Bronchial epithelial cell (primary cell): Measurements from ENCODE around the gene HSPA1B. TPM values are rescaled to one million over a fixed set of nuclear protein-coding genes. Genes with fewer than 3 reads are reported as not detected.

Experiments used
- DNase-seq: peaks from one replicate; pipeline ENCODE4 v3.0.0-alpha.2; 2010; ENCODE audit warnings: low read depth
- FAIRE-seq: peaks from 2 replicates; lab custom pipeline; 2011; peaks lifted over from hg19 to GRCh38; lab: Jason Lieb, UNC
- H3K27me3 ChIP-seq: 2 replicates; pipeline ENCODE4 v1.5.1; 2011; ENCODE audit warnings: low read length; ENCODE audit not compliant: control insufficient read depth, insufficient read depth
- H3K36me3 ChIP-seq: 2 replicates; pipeline ENCODE4 v1.5.1; 2011; ENCODE audit warnings: low read length; ENCODE audit not compliant: control insufficient read depth, insufficient read depth
- H3K4me3 ChIP-seq: 2 replicates; pipeline ENCODE4 v1.5.1; 2011; ENCODE audit warnings: mild to moderate bottlenecking, low read depth, low read length, control low read depth
- CTCF ChIP-seq: IDR thresholded peaks from 2 replicates; pipeline ENCODE4 v1.5.1; 2011; ENCODE audit warnings: mild to moderate bottlenecking, moderate library complexity, low read length, control low read depth, inconsistent platforms; ENCODE audit not compliant: insufficient read depth, severe bottlenecking
- total RNA-seq: library from RNA; depleted of rRNA; stranded (reverse); fragments of >200 nt; gene quantifications from 2 replicates; pipeline ENCODE4 v1.2.1, GENCODE V29; 2014

The HSPA1B gene
- total RNA-seq, 1 donor from 2014 or later, result 118 TPM

DNA sequence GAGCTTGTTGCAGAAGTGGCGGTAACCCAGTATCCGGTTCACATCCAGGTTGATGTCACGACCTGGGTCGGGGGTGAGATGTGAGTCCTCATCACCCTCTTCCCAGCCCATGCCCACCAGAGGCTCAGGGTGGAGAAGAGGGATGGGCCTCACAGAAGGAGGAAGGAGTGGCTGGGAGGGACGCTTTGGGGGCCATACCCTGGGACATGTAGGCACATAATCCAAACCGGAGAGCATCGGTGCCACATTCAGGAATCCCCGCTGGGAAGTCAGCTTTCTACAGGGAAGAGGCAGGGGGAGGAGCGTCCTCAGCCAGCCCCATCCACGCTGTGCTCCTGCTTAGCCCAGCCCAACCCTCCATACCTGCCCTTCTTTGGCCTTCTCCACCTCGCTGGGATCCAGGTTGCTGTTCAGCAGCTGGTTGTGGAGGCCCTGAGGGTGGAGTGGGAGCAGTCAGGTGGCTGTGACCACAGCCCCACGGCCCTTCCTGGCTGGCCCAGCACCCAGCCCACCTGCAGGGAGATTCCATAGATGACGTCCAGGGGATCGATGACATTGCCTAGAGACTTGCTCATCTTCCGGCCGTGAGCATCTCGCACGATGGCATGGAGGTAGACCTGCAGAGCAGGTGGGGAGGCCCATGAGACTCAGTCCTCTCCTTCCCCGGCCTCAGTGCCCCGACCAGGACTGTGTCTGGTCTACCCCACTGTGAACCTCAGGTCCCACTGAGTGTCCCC is 46.9 kb upstream of the HSPA1B start:
- H3K36me3 ChIP-seq, result peaks cover 48% of the 10 kb centered on the region
- no peak for TF ChIP-seq CTCF
- no peak for FAIRE-seq
- H3K27me3 ChIP-seq, result no peaks in the 10 kb centered on the region
- H3K4me3 ChIP-seq, result no peak overlapping the region
- no peak for DNase-seq

DNA sequence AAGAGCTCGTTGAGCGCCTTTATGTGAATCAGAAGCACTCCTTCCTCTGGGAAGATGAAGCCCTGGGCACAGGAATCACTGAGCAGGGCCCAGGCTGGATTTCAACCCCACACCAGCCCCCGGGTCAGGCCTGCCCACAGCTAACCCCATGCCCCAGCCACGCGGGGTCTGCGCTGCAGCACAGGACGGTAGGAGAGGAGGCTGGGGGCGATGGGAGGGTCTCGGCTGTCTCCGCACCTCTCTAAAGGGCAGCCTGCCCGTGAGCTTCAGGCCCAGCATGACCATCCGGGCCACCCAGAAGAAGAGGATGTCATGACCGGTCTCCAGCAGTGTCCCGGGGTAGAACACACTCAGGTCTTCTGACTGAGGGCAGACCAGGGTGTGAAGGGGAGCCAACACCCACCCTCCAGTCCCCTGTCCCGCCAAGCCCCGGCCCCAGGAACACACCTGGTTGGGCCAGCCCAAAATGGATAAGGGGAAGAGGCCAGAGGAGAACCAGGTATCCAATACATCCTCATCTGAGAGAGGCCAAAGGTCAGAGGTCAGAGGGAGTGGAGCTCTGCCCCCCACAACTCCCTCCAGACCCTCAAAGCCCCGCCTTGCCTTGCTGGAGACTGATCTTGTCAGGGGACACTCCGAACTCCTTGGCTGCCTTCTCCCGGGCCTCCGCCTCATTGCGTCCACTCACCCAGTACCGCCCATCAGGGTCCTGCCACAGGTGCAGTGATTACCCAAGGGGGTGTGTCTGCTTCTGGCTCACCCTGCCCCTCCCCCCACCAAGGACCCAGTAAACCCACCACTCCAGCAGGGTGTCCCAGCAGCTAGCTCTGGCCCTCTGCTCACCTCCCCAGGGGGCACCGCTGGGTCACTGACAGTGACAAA is 46.1 kb upstream of the HSPA1B start:
- FAIRE-seq (no peak), DNase-seq (no peak)
- no peaks in the 10 kb centered on the region for H3K27me3 ChIP-seq
- H3K36me3 ChIP-seq, result peaks cover 48% of the 10 kb centered on the region
- no peak overlapping the region for H3K4me3 ChIP-seq
- no peak for TF ChIP-seq CTCF

GRCh38 chr6:31782126-31782855 is 45.2 kb upstream of the HSPA1B start:
- TF ChIP-seq CTCF, result no peak
- peaks cover 48% of the 10 kb centered on the region for H3K36me3 ChIP-seq
- FAIRE-seq, result no peak

GRCh38 chr6:31784098-31784925 is 43.2 kb upstream of the HSPA1B start:
- Histone ChIP-seq H3K36me3 (peaks cover 44% of the 10 kb centered on the region), H3K27me3 (no peaks in the 10 kb centered on the region), H3K4me3 (no peak overlapping the region)
- no peak for FAIRE-seq
- DNase-seq, result no peak
- TF ChIP-seq CTCF, result no peak

More at GRCh38 chr6:31782126-31782855, 45.2 kb upstream of the HSPA1B start:
- H3K4me3 ChIP-seq, result no peak overlapping the region
- no peaks in the 10 kb centered on the region for H3K27me3 ChIP-seq
- DNase-seq, result no peak

- no peak for FAIRE-seq
- H3K4me3 ChIP-seq, result no peak overlapping the region
- no peaks in the 10 kb centered on the region for H3K27me3 ChIP-seq
- peaks cover 40% of the 10 kb centered on the region for H3K36me3 ChIP-seq
- no peak for TF ChIP-seq CTCF
- no peak for DNase-seq
These were observed 42.1 kb upstream of the HSPA1B start for GRCh38 chr6:31785475-31785874.
